Ishikawa (cell line): Measurements from ENCODE around the gene UCP1.

Source experiments
- CEBPB ChIP-seq: IDR thresholded peaks from 2 replicates; pipeline ENCODE4 v1.6.1; 2012
- CREB1 ChIP-seq: IDR thresholded peaks from 2 replicates; pipeline ENCODE4 v1.6.1; 2012; ENCODE audit warnings: low read depth
- EP300 ChIP-seq: IDR thresholded peaks from 2 replicates; pipeline ENCODE4 v1.6.1; 2012; ENCODE audit warnings: borderline replicate concordance
- FOXM1 ChIP-seq: IDR thresholded peaks from 2 replicates; pipeline ENCODE4 v1.6.1; 2012; ENCODE audit warnings: low read depth, borderline replicate concordance
- RAD21 ChIP-seq: IDR thresholded peaks from 2 replicates; pipeline ENCODE4 v1.6.1; 2012; ENCODE audit warnings: low read depth
- TAF1 ChIP-seq: IDR thresholded peaks from 2 replicates; pipeline ENCODE4 v1.6.1; 2012; ENCODE audit warnings: low read depth, mild to moderate bottlenecking
- TCF12 ChIP-seq: IDR thresholded peaks from 2 replicates; pipeline ENCODE4 v1.6.1; 2012; ENCODE audit warnings: low read depth
- TEAD4 ChIP-seq: IDR thresholded peaks from 2 replicates; pipeline ENCODE4 v1.6.1; 2012
- YY1 ChIP-seq: IDR thresholded peaks from 2 replicates; pipeline ENCODE4 v1.6.1; 2012; ENCODE audit warnings: low read depth
- TF ChIP-seq, protein P1 (sequence below): IDR thresholded peaks from 2 replicates; pipeline ENCODE4 v1.6.1; 2012
- TF ChIP-seq, protein P2 (sequence below): IDR thresholded peaks from 2 replicates; pipeline ENCODE4 v1.6.1; 2012; ENCODE audit warnings: low read depth, mild to moderate bottlenecking

DNA sequence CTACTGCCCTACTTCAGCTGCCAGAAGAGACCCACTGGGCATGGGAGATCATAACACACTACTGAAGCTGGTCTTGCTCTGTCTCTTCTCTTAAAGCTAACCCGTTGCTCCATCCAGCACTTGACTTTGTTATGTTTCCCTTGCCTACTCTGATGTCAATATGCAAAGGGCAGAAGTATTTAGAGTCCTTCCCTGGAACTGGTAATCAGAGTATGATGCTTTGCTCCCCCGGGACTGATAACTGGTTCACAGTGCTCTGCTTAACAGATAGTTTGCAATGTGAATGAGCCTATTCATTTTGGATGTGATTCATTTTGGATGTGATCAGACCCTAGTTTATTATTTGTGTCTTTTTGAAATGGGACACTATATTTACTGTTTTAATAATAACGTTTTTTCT is 12.3 kb upstream of the UCP1 start:
- TF ChIP-seq YY1 (no peak), CREB1 (no peak), EP300 (no peak), TEAD4 (no peak), TAF1 (no peak), TCF12 (no peak), FOXM1 (no peak), CEBPB (no peak), RAD21 (no peak)
- TF ChIP-seq, protein P1, sequence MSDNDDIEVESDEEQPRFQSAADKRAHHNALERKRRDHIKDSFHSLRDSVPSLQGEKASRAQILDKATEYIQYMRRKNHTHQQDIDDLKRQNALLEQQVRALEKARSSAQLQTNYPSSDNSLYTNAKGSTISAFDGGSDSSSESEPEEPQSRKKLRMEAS: no peak
- TF ChIP-seq, protein P2, sequence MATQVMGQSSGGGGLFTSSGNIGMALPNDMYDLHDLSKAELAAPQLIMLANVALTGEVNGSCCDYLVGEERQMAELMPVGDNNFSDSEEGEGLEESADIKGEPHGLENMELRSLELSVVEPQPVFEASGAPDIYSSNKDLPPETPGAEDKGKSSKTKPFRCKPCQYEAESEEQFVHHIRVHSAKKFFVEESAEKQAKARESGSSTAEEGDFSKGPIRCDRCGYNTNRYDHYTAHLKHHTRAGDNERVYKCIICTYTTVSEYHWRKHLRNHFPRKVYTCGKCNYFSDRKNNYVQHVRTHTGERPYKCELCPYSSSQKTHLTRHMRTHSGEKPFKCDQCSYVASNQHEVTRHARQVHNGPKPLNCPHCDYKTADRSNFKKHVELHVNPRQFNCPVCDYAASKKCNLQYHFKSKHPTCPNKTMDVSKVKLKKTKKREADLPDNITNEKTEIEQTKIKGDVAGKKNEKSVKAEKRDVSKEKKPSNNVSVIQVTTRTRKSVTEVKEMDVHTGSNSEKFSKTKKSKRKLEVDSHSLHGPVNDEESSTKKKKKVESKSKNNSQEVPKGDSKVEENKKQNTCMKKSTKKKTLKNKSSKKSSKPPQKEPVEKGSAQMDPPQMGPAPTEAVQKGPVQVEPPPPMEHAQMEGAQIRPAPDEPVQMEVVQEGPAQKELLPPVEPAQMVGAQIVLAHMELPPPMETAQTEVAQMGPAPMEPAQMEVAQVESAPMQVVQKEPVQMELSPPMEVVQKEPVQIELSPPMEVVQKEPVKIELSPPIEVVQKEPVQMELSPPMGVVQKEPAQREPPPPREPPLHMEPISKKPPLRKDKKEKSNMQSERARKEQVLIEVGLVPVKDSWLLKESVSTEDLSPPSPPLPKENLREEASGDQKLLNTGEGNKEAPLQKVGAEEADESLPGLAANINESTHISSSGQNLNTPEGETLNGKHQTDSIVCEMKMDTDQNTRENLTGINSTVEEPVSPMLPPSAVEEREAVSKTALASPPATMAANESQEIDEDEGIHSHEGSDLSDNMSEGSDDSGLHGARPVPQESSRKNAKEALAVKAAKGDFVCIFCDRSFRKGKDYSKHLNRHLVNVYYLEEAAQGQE: no peak
